ENCODE results near the gene CT45A2.
"Not testable (repeated sequence)": the region's sequence is repeated elsewhere in the genome, so short reads cannot be mapped to it uniquely, and the experiment has no call there.

CT45A2 gene, protein sequence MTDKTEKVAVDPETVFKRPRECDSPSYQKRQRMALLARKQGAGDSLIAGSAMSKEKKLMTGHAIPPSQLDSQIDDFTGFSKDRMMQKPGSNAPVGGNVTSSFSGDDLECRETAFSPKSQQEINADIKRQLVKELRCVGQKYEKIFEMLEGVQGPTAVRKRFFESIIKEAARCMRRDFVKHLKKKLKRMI

GRCh38 chrX:135819912-135820311, at the start of gene CT45A2:
Gene CT45A2, minus strand, starts transcription at chrX:135820012. Its CDS starts 3,747 bp downstream, at chrX:135816265.
- not testable (repeated sequence) for H3K4me3 ChIP-seq (ENCODE audit: low read length); H3K27me3 ChIP-seq (ENCODE audit: low read depth, low read length); H2AFZ ChIP-seq (ENCODE audit: low read depth, low read length); H3K36me3 ChIP-seq (replicated peaks; ENCODE audit: low read depth, low read length); H3K9me3 ChIP-seq (ENCODE audit: insufficient read depth, low read length); H3K27ac ChIP-seq (ENCODE audit: low read length); H3K4me1 ChIP-seq (ENCODE audit: low read length); H3K9ac ChIP-seq (ENCODE audit: low read length); H3K79me2 ChIP-seq (ENCODE audit: low read length); H4K20me1 ChIP-seq (ENCODE audit: insufficient read depth, low read length); H3K4me2 ChIP-seq (ENCODE audit: low read length)

DNA sequence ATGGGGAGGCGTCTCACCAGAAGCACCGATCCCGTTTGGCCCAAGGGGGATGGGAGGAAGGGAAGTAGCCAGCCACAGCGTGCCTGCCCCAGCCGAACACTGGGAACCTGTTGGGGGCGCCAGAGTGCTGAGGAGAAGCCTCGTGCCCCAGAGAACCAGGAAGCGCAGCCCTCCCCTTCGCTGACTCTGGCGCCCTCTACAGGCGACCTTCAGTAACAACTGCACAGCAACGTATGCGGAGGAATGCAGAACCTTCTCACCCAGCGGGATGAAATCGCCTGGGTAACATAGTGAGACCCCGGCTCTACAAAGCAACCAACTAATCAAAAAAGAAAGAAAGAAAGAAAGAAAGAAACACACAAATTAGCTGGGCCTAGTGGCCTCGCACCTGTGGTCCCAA, 34.6 kb upstream of the CT45A2 start, which contains the start of gene CT45A8:
Gene CT45A8 (minus strand): TSS at position 101 of the 400 bp plus-strand sequence. CDS start 3,755 bp downstream, outside the sequence.
- H3K36me3 ChIP-seq (replicated peaks; ENCODE audit: low read depth, low read length); H3K9me3 ChIP-seq (ENCODE audit: insufficient read depth, low read length); H3K4me1 ChIP-seq (ENCODE audit: low read length); H3K9ac ChIP-seq (ENCODE audit: low read length); H4K20me1 ChIP-seq (ENCODE audit: insufficient read depth, low read length); H2AFZ ChIP-seq (ENCODE audit: low read depth, low read length); H3K4me2 ChIP-seq (ENCODE audit: low read length); H3K4me3 ChIP-seq (ENCODE audit: low read length); H3K79me2 ChIP-seq (ENCODE audit: low read length); H3K27me3 ChIP-seq (ENCODE audit: low read depth, low read length); H3K27ac ChIP-seq (ENCODE audit: low read length): not testable (repeated sequence)

- not testable (repeated sequence) for H3K4me3 ChIP-seq (ENCODE audit: low read length); H4K20me1 ChIP-seq (ENCODE audit: insufficient read depth, low read length); H3K27ac ChIP-seq (ENCODE audit: low read length)
These were observed 17.4 kb upstream of the CT45A2 start, which contains the start of gene CT45A7 for GRCh38 chrX:135837180-135837579. Gene CT45A7, minus strand, starts transcription at chrX:135837280. Its CDS starts 3,747 bp downstream, at chrX:135833533.

GRCh38 chrX:135802687-135803086, 17.1 kb downstream of the CT45A2 start, which contains the start of gene CT45A6:
Gene CT45A6, minus strand, starts transcription at chrX:135802787. Its CDS starts 3,794 bp downstream, at chrX:135798993.
- H3K4me2 ChIP-seq (ENCODE audit: low read length); H3K79me2 ChIP-seq (ENCODE audit: low read length); H3K9me3 ChIP-seq (ENCODE audit: insufficient read depth, low read length); H3K27me3 ChIP-seq (ENCODE audit: low read depth, low read length); H3K36me3 ChIP-seq (replicated peaks; ENCODE audit: low read depth, low read length); H3K4me1 ChIP-seq (ENCODE audit: low read length); H2AFZ ChIP-seq (ENCODE audit: low read depth, low read length); H3K9ac ChIP-seq (ENCODE audit: low read length); H3K27ac ChIP-seq (ENCODE audit: low read length); H4K20me1 ChIP-seq (ENCODE audit: insufficient read depth, low read length); H3K4me3 ChIP-seq (ENCODE audit: low read length): not testable (repeated sequence)

More at GRCh38 chrX:135837180-135837579, 17.4 kb upstream of the CT45A2 start, which contains the start of gene CT45A7:
- H3K9ac ChIP-seq (ENCODE audit: low read length); H3K79me2 ChIP-seq (ENCODE audit: low read length); H3K4me2 ChIP-seq (ENCODE audit: low read length); H3K27me3 ChIP-seq (ENCODE audit: low read depth, low read length); H3K4me1 ChIP-seq (ENCODE audit: low read length); H2AFZ ChIP-seq (ENCODE audit: low read depth, low read length); H3K9me3 ChIP-seq (ENCODE audit: insufficient read depth, low read length); H3K36me3 ChIP-seq (replicated peaks; ENCODE audit: low read depth, low read length): not testable (repeated sequence)

DNA sequence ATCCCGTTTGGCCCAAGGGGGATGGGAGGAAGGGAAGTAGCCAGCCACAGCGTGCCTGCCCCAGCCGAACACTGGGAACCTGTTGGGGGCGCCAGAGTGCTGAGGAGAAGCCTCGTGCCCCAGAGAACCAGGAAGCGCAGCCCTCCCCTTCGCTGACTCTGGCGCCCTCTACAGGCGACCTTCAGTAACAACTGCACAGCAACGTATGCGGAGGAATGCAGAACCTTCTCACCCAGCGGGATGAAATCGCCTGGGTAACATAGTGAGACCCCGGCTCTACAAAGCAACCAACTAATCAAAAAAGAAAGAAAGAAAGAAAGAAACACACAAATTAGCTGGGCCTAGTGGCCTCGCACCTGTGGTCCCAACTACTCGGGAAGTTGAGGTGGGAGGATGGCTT, 34.4 kb downstream of the CT45A2 start, which contains the start of gene CT45A5:
Gene CT45A5 (minus strand): TSS at position 101 of the 400 bp plus-strand sequence. CDS start 3,774 bp downstream, outside the sequence.
- not testable (repeated sequence) for H3K9me3 ChIP-seq (ENCODE audit: insufficient read depth, low read length); H3K9ac ChIP-seq (ENCODE audit: low read length); H3K4me3 ChIP-seq (ENCODE audit: low read length); H3K4me1 ChIP-seq (ENCODE audit: low read length); H3K27me3 ChIP-seq (ENCODE audit: low read depth, low read length); H3K27ac ChIP-seq (ENCODE audit: low read length); H2AFZ ChIP-seq (ENCODE audit: low read depth, low read length); H3K79me2 ChIP-seq (ENCODE audit: low read length); H3K36me3 ChIP-seq (replicated peaks; ENCODE audit: low read depth, low read length); H3K4me2 ChIP-seq (ENCODE audit: low read length); H4K20me1 ChIP-seq (ENCODE audit: insufficient read depth, low read length)

DNA sequence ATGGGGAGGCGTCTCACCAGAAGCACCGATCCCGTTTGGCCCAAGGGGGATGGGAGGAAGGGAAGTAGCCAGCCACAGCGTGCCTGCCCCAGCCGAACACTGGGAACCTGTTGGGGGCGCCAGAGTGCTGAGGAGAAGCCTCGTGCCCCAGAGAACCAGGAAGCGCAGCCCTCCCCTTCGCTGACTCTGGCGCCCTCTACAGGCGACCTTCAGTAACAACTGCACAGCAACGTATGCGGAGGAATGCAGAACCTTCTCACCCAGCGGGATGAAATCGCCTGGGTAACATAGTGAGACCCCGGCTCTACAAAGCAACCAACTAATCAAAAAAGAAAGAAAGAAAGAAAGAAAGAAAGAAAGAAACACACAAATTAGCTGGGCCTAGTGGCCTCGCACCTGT, 51.7 kb downstream of the CT45A2 start, which contains the start of gene CT45A3:
Gene CT45A3 (minus strand): TSS at position 101 of the 400 bp plus-strand sequence. CDS start 3,747 bp downstream, outside the sequence.
- H3K4me3 ChIP-seq (ENCODE audit: low read length); H3K79me2 ChIP-seq (ENCODE audit: low read length); H3K36me3 ChIP-seq (replicated peaks; ENCODE audit: low read depth, low read length); H3K9me3 ChIP-seq (ENCODE audit: insufficient read depth, low read length); H3K4me1 ChIP-seq (ENCODE audit: low read length); H3K27me3 ChIP-seq (ENCODE audit: low read depth, low read length); H3K4me2 ChIP-seq (ENCODE audit: low read length); H2AFZ ChIP-seq (ENCODE audit: low read depth, low read length); H3K27ac ChIP-seq (ENCODE audit: low read length); H4K20me1 ChIP-seq (ENCODE audit: insufficient read depth, low read length); H3K9ac ChIP-seq (ENCODE audit: low read length): not testable (repeated sequence)
